KMS-11 (cell line): ENCODE results near the gene XAGE1B.
"Not testable (repeated sequence)": the region's sequence is repeated elsewhere in the genome, so short reads cannot be mapped to it uniquely, and the experiment has no call there.

Experiments used
- H2AFZ ChIP-seq: fragments of 200-600 bp; sonication (generic); 2 replicates; pipeline ENCODE4 v1.6.1; 2016; ENCODE audit warnings: antibody characterized with exemption, mixed run types, low read depth
- H3K27ac ChIP-seq: fragments of 200-600 bp; sonication (generic); 2 replicates; pipeline ENCODE4 v1.6.1; 2016; ENCODE audit warnings: mild to moderate bottlenecking, mixed run types
- H3K27me3 ChIP-seq: fragments of 200-600 bp; sonication (generic); 2 replicates; pipeline ENCODE4 v1.6.1; 2017; ENCODE audit warnings: mild to moderate bottlenecking, low read depth, mixed run types, moderate library complexity; ENCODE audit not compliant: insufficient read depth
- H3K36me3 ChIP-seq: fragments of 200-600 bp; sonication (generic); 2 replicates; pipeline ENCODE4 v1.6.1; 2017; ENCODE audit warnings: mild to moderate bottlenecking, mixed run types; ENCODE audit not compliant: insufficient read depth
- H3K4me1 ChIP-seq: fragments of 200-600 bp; sonication (generic); 2 replicates; pipeline ENCODE4 v1.6.1; 2016; ENCODE audit warnings: mild to moderate bottlenecking, low read depth, mixed run types; ENCODE audit not compliant: poor library complexity, severe bottlenecking
- H3K4me2 ChIP-seq: fragments of 200-600 bp; sonication (generic); 2 replicates; pipeline ENCODE4 v1.7.0; 2016; ENCODE audit warnings: mild to moderate bottlenecking, mixed run types
- H3K4me3 ChIP-seq: fragments of 200-600 bp; sonication (generic); IDR thresholded peaks from 2 replicates; pipeline ENCODE4 v1.6.1; 2017; ENCODE audit warnings: low read depth, low read length, mixed read lengths; ENCODE audit not compliant: insufficient read depth
- H3K79me2 ChIP-seq: fragments of 200-600 bp; sonication (generic); 2 replicates; pipeline ENCODE4 v1.6.1; 2016; ENCODE audit warnings: low read depth, mixed run types; ENCODE audit not compliant: insufficient read depth
- H3K9ac ChIP-seq: fragments of 200-600 bp; sonication (generic); 2 replicates; pipeline ENCODE4 v1.6.1; 2016; ENCODE audit warnings: mild to moderate bottlenecking, mixed run types
- H4K20me1 ChIP-seq: fragments of 200-600 bp; sonication (generic); 2 replicates; pipeline ENCODE4 v1.6.1; 2016; ENCODE audit warnings: mild to moderate bottlenecking, mixed run types; ENCODE audit not compliant: insufficient read depth
- CTCF ChIP-seq: fragments of 200-600 bp; sonication (generic); conservative IDR thresholded peaks from 2 replicates; pipeline ENCODE4 v1.6.1; 2017; ENCODE audit warnings: low read depth, mild to moderate bottlenecking, antibody characterized with exemption, low read length, moderate library complexity, mixed read lengths

The XAGE1B gene

GRCh38 chrX:52516987-52517325 is at the start of gene XAGE1B:
TSS of gene XAGE1B (minus strand) at chrX:52517063. CDS start at chrX:52515527, 1,536 bp downstream.
- not testable (repeated sequence) for H3K36me3 ChIP-seq, H3K4me1 ChIP-seq, H3K9ac ChIP-seq, H3K27ac ChIP-seq, H3K4me2 ChIP-seq, H3K4me3 ChIP-seq, H2AFZ ChIP-seq, H3K27me3 ChIP-seq, H4K20me1 ChIP-seq, H3K79me2 ChIP-seq

- Histone ChIP-seq H3K9ac (no peak overlapping the region), H3K79me2 (no peaks in the 10 kb centered on the region), H2AFZ (no peak overlapping the region), H3K27me3 (no peaks in the 10 kb centered on the region), H3K4me2 (no peak overlapping the region), H3K4me1 (no peaks in the 10 kb centered on the region), H3K36me3 (no peaks in the 10 kb centered on the region), H3K4me3 (no peak overlapping the region), H4K20me1 (no peaks in the 10 kb centered on the region), H3K27ac (no peak overlapping the region)
- TF ChIP-seq CTCF, result no peak
These were observed 46.2 kb upstream of the XAGE1B start for GRCh38 chrX:52563105-52563504.

- Histone ChIP-seq H3K4me1 (no peaks in the 10 kb centered on the region), H4K20me1 (no peaks in the 10 kb centered on the region), H3K4me2 (no peak overlapping the region), H3K27me3 (no peaks in the 10 kb centered on the region), H2AFZ (no peak overlapping the region), H3K36me3 (no peaks in the 10 kb centered on the region), H3K4me3 (no peak overlapping the region), H3K27ac (no peak overlapping the region), H3K79me2 (no peaks in the 10 kb centered on the region), H3K9ac (no peak overlapping the region)
- TF ChIP-seq CTCF, result no peak
These were observed 41.3 kb upstream of the XAGE1B start for GRCh38 chrX:52558140-52558539.

GRCh38 chrX:52556741-52557140 is 39.9 kb upstream of the XAGE1B start:
- Histone ChIP-seq H3K4me1 (no peaks in the 10 kb centered on the region), H2AFZ (no peak overlapping the region), H3K27ac (no peak overlapping the region), H4K20me1 (no peaks in the 10 kb centered on the region), H3K4me3 (no peak overlapping the region), H3K36me3 (no peaks in the 10 kb centered on the region), H3K9ac (no peak overlapping the region), H3K79me2 (no peaks in the 10 kb centered on the region), H3K27me3 (no peaks in the 10 kb centered on the region), H3K4me2 (no peak overlapping the region)
- no peak for TF ChIP-seq CTCF

GRCh38 chrX:52553995-52554642 is 37.3 kb upstream of the XAGE1B start:
- Histone ChIP-seq H4K20me1 (no peaks in the 10 kb centered on the region), H3K27ac (no peak overlapping the region), H2AFZ (no peak overlapping the region), H3K4me2 (no peak overlapping the region), H3K27me3 (no peaks in the 10 kb centered on the region), H3K4me1 (no peaks in the 10 kb centered on the region), H3K79me2 (no peaks in the 10 kb centered on the region), H3K9ac (no peak overlapping the region), H3K36me3 (no peaks in the 10 kb centered on the region), H3K4me3 (no peak overlapping the region)
- TF ChIP-seq CTCF, result no peak

- H3K27me3 ChIP-seq, H3K4me1 ChIP-seq, H2AFZ ChIP-seq, H3K27ac ChIP-seq, H3K9ac ChIP-seq, H3K79me2 ChIP-seq, H3K4me3 ChIP-seq, H3K4me2 ChIP-seq, H3K36me3 ChIP-seq, H4K20me1 ChIP-seq: not testable (repeated sequence)
These were observed 31.9 kb upstream of the XAGE1B start for GRCh38 chrX:52548769-52549168.
